H1 (cell line): Measurements from ENCODE around the gene EPG5. TPM values are rescaled to one million over a fixed set of nuclear protein-coding genes. Genes with fewer than 3 reads are reported as not detected.

Experiments used
- RBBP5 ChIP-seq: IDR thresholded peaks from 2 replicates; pipeline ENCODE4 v1.7.1; 2012; ENCODE audit warnings: low read depth, mild to moderate bottlenecking, inconsistent platforms, low read length, moderate library complexity, borderline replicate concordance
- RFX5 ChIP-seq: IDR thresholded peaks from 2 replicates; pipeline ENCODE4 v1.6.1; 2011; ENCODE audit warnings: low read depth, low read length, improper control_type of control experiment, borderline replicate concordance
- polyA plus RNA-seq, 7 experiments: library from polyadenylated mRNA; depleted of rRNA in 3 of 7; stranded (reverse) in 5 of 7; unstranded in 2 of 7; fragments of >200 nt in 5 of 7; fragments of 200-250 nt in 2 of 7; gene quantifications; 1 replicate in 5 of 7; 2 replicates in 1 of 7; 4 replicates in 1 of 7; pipeline versions ENCODE4 v1.2.1 to v1.2.3, GENCODE V29; 2011 to 2013; ENCODE audit warnings: missing spikeins in 2 of 7, mixed read lengths in 2 of 7
- total RNA-seq: library from RNA; stranded (reverse); fragmentation: NEBNext Ultra II Directional; extraction: Animal tissue kit (Norgen Biotek cat#: 25700); gene quantifications from 2 replicates; pipeline ENCODE4 v1.2.1, GENCODE V29; 2021

The EPG5 gene
- total and polyA plus RNA-seq, 2 of the 8 experiments (the other 6 are each of a cell fraction or from before 2014, with no cell fraction given): 14.1 to 18.3 TPM

DNA sequence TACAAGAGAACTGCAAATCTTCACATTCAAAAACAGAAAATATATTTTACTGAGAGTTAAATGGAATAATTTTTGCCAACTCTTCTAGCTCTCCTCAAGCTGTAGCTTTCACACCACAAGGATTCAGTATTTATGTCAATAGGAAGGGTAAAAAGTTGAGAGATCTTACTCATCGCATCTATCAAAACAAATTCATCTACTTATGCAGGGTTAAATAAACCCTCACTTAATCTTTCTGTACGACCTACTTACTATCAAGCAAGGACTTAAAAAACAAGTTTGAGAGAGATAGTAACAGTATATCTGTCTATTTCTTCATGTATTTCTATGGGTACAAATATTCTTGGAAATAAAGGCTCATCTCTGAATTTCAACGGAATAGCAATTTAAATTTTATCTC lies 106.2 kb downstream of the EPG5 start (continued):
- no peak for TF ChIP-seq RFX5
- no peak for TF ChIP-seq RBBP5
- TF ChIP-seq, all 59 proteins: peak for 0
